Activated effector memory CD4-positive, alpha-beta T cell treated with Interleukin-2 at 50 U/mL for 16 hours (primary cell): ENCODE data around the gene C6orf136.
A peak's percentile ranks its signal among the peaks of the same experiment; 100 is the strongest.

Source experiments
- DNase-seq: peaks from one replicate; pipeline ENCODE4 v3.0.0-alpha.2; 2020

C6orf136 gene, protein sequence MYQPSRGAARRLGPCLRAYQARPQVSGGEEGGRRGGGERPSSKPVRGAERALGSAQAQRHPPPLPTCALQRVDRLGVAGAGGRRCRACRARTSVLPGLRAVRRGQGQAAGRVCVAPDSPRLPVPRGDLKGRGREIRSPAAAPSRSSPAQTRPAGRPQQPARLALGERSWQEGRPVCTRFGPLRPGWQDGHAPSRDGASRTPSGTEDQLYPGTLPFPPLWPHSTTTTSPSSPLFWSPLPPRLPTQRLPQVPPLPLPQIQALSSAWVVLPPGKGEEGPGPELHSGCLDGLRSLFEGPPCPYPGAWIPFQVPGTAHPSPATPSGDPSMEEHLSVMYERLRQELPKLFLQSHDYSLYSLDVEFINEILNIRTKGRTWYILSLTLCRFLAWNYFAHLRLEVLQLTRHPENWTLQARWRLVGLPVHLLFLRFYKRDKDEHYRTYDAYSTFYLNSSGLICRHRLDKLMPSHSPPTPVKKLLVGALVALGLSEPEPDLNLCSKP

DNA sequence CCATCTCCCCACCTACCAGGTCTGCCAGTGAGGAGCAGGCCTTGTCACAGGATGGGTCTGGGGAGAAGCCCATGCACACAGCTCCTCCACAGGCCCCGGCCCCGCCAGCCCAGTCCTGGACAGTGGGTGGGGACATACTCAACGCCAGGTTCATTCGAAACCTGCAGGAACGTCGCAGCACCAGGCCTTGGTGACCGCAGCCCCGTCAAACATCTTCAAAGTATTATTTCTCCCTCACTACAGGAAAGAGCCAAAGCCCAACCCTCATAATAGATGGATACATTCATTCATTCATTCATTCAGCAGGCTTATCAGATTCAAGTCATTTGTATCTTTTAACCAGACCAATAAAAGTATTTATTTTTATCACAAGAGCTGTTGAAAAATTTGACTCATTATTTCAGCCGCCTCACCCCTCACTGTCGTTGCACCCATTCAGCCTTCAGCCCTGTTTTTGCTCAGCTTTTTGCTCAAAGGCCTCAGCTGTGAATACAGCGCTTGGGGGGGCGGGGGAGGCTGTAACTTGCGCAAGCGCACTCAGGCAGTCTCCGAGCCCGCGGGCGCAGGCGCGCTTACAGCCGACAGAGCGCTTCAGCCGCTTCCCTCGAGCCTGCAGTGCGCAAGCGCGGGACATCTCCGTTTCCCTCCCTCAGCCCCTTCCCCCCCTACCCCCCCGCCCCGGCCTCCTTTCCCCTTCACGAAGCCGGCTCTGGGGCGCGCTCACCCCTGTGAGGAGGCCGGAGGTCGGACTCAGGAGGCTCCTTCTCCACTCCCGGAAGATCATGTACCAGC lies at the start of gene C6orf136:
Gene C6orf136, plus strand, starts transcription at position 684 of the 792 bp plus-strand sequence. Its CDS starts 99 bp downstream, at position 783.
- DNase-seq: peak; percentile 90

DNA sequence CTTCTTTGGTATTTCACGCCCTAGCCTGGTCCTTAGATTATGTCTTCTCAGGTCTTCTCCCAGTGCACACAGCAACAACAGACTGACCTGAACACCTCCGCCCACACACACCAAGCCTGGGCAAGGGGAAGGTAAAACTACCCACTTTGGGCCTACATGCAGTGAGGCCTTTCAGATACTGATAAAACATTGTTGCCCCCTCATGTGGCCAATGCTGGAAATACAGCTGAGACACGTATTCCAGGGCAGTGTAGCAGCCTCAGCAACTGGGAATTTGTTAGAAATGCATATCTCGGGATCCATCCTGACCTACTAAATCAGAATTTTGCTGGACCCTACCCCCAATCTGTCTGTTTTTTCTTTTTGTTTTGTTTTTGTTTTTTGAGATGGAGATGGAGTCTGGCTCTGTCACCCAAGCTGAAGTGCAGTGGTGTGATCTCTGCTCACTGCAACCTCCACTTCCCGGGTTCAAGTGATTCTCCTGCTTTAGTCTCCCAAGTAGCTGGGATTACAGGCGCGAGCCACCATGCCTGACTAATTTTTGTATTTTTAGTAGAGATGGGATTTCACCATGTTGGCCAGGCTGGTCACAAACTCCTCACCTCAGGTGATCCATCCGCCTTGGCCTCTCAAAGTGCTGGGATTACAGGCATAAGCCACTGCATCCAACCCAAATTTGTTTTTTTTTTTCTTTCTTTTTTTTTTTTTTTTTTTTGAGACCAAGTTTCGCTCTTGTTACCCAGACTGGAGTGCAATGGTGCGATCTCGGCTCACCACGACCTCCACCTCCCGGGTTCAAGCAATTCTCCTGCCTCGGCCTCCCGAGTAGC lies 49.4 kb upstream of the C6orf136 start:
- peak; percentile 58 for DNase-seq

DNA sequence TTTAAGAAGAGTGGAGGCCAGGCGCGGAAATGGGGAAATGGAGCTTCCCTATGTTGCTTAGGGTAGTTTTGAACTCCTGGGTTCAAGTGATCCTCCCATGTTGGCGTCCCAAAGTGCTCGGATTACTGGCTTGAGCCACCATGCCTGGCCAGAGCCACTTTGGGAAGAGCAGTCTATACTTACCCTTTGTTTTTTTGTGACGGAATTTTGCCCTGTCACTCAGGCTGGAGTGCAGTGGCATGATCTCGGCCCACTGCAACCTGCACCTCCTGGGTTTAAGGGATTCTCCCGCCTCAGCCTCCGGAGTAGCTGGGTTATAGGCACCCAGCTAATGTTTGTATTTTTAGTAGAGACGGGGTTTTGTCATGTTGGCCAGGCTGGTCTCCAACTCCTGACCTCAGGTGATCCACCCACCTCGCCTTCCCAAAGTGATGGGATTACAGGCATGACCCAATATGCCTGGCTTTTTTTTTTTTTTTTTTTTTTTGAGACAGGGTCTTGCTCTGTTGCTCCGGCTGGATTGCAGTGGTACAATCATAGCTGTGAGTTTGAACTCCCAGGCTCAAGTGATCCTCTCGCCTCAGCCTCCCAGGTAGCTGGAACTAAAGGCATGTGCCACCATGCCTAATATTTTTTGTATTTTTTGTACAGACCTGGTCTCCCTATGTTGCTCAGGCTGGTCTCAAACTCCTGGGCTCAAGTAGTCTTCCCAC lies 47.9 kb upstream of the C6orf136 start:
- no peak for DNase-seq

DNA sequence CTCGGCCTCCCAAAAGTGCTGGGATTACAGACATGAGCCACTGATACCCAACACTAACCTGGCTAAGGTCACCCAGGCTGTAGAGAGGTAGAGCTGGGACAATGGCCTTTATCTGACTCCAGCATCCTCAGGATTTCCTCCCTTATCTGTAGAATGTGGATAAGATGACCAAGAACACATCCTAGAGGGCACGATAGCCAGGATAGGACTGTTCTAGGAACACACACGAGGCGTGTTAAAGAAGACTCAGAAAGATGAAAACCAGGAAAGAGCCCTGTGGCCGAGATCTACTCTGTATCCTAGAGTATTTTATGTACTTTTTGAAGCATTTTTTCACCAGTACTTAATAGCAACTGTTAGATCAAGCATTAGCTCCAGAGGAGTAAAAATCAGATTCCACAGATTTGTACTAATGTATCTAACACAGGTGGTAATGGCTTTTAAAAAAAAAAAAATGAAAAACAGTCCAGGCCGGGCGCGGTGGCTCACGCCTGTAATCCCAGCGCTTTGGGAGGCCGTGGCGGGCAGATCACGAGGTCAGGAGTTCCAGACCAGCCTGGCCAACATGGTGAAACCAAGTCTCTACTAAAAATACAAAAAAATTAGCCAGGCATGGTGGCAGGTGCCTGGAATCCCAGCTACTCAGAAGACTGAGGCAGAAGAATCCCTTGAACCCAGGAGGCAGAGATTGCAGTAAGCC lies 47.2 kb upstream of the C6orf136 start:
- DNase-seq: no peak

DNA sequence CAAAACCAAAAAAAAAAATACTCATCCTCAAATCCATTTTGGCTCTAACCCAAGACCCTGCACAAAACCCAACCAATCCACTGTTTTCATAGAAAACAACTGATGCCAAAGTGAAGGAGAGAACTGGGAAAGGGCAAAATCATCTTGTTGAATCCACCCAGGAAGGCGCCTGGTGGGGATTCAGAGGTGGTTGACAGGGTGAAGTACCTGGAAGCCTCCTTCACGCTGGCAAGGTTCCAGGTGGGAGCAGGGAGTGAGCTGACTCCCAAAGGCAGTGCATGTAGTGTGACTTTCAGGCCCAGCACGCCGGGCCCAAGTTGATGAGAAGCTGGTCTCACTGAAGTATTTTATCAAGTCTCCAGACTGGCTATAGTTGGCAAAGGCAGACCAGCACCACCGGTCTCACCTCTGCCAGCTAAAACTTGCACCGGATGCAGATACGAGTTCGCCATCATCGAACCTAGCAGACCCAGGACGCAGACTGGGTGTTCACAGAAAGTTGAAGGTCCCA lies 46.4 kb upstream of the C6orf136 start:
- no peak for DNase-seq

DNA sequence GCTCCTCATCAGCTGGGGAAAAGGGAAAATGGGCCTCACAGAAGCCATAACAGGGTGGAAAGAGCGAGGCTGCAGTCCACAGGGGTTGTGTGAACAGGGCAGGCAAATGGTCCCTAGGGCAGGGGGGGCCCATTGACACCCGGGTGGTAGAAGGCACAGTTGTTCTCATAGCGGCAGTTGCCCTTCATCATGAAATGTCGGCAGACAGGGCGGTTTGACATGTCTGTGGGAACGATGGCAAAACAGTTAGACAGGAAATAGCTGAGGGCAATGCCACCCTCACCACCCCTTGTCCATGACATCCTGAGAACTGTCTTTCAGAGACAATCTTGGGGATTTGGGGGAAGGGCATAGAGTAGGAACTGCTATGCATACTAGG lies 45.5 kb upstream of the C6orf136 start:
- DNase-seq: no peak

DNA sequence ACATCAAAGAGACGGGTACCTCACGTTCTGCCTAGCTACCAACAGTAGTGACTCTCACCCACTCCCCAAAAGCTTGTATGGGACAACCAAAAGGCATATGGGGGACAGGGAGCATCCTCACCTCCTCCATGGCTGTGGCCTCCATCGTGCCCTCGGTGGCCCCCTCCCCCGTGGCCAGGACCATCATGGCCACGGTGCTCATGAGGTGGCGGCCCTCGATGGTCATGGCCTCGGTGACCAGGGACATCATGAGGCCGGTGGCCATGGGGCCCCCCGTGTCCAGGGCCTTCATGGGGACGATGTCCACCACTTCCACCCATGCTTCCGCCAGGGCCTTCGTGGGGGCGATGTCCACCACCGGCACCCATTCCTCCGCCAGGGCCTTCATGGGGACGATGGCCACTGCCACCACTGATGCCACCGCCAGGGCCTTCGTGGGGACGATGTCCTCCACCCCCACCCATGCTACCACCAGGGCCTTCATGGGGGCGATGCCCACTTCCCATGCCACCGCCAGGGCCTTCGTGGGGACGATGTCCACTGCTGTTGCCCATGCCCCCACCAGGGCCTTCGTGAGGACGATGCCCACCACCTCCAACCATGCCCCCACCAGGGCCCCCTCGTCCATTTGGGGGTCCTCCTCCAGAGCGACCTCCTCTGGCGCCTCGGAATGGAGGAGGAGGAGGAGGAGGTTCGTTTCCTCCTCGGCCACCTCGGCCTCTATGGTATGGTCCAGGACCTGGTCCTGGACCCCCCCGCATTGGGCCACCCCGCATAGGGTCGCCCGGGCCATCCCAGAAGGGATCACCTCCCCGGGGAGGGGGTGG lies 44.9 kb upstream of the C6orf136 start:
- no peak for DNase-seq

DNA sequence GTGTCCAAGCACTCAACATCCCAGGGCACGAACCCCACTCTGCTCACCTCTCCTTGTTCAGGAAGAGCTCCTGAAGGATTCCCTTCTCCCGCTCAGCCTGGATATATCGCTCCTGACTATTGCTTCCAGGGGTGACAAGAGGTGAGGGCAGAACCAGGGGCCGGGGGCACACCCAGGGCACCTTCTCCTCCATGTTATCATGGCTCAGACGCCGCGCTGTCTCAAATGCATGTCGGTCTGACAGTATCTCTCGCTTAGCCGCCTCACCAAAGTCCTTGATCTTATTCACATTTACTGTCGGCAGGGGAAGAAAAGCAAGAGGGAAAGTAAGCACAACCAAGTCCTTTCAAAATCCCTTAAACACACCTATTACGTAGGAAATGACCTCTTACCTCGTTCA lies 43.0 kb upstream of the C6orf136 start:
- no peak for DNase-seq

DNA sequence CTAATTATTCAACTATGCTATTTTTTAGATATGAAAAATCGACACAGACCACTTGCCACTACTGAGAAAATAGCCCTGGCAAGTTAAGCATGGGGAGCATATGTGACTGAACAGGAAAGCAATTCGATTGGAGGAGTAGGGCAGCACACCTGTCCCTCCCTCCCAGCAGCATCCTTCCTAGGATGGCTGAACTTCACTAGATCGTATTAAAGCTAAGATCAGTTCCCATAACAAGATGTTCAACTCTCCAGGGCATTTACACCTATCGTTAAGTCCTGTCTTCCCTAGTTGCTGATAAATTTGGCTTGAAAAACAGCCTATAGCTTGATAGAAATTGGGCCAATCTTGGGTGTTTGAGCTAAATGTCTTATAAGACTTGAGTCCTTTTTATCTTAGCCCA lies 36.9 kb upstream of the C6orf136 start:
- no peak for DNase-seq

DNA sequence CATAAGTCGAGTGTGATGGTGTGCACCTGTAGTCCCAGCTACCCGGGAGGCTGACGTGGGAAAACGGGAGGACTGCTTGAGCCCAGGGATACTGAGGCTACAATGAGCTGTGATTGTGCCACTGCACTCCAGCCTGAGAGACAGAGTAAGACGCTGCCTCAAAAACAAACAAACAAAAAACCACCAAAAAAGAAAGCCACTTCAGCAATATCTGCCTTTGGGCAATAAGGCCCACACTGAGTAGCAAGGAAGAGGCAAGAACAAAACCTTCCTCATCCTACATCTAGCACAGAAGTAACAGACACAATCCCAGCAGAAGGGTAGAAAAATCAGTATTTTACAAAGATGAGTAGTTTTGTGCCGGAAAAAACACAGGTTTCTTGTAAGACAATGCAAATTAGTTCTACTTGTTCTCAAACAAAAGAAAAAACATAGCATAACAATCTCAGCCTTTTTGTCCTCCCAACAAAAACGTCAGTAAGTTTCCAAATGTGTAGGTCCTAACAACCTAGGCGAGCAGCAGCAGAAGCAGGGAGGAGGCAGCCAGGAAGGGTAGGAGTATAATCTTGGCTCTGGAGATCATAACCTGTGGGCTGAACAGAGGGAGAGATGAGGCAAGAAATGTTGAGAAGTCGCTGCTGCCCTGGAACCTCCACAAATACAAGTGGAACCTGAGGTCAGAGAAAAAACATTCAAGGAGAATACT lies 35.6 kb upstream of the C6orf136 start:
- DNase-seq: no peak

DNA sequence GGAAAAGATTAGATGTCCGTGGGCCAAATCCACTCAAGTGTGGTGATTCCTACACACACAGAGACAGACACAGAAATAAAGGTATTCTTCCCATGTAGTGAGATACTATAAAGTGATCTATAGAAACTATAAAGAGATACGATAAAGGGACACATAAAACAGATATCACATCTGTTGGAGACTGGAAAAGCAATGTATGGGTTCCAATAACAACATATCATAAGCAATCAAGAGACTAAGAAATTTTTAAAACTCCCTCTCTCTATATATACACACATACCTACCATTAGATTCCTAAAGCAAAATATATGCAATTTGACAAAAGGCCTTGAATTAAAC lies 35.1 kb upstream of the C6orf136 start:
- DNase-seq: no peak

DNA sequence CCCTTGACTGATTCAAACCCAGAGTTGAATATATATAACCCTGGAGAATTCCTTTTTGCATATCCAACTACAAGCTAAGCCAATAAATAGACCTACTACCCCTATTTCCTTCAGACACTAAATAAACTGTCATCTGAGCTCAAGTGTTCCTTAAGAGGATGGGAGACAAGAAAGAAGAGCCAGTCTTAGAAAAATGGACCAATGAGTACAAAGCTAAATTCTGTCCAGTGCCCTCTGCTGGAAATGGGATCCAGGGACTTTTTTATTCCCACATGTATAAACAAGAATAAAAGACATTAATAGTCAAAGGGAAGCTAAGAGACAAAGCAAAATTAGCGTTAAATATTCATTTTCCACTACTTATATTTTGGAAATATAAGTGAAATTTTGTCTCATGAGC lies 34.7 kb upstream of the C6orf136 start:
- no peak for DNase-seq

DNA sequence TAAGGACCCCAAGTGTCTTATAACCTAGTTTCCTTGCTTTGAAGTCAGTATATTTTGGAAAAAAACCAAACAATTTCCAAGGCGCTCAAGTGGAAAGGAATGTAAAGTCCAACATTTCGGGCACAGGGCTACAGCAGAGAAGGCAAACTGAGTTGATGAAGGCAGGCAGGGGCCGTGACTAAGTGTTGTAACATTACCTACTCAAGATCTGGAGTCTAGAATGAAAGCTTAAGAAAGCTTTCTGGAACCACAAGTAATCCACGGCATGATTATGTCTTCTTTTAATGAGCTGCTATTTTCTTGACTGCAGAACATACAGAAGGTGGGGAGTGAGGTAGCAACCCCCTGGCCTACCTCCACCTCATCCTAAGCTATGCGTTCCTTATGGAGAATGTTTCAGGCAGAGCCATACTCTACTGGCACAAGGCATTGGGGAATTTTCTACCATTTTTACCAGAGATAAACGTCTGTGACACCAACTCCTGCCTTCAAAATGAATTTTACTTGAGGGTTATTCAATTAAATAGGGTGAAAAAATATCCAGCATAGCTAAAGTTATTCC lies 34.2 kb upstream of the C6orf136 start:
- no peak for DNase-seq

DNA sequence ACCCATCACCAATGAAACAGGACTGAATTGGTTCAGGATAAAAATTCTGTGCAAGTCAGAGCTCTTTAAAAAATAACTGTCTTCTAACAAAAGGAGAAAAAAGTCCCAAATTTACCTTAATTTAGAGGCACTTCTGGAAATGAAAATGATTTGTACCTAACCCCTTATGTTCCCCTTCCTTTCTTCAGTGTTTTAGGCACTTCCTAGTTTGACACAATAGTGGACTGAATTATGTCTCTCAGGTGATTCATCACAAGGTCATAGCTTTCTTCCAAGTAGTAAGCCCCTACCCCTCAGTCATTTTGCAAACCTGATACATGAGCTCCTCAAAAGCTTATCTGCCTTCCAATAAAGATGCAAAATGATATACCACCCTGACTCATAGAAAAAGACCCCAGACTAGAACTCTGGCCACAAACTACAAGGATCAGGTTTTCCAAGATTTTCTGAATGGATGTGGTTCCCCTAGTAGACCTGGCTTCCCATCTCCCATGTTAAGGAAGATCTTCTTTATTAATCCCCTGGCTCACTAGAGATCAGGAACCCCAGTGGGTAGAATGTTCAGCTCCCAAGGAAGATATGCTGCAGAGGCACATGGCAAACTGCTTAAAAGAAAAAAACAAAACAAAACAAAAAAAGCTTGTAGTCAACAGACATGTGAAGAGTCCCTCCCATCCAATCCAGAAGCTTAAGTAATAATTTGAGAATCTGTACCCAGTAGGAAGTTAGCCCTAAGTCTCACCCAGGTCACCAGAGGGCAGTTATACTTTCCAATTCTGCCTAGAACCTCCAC lies 33.5 kb upstream of the C6orf136 start:
- no peak for DNase-seq

DNA sequence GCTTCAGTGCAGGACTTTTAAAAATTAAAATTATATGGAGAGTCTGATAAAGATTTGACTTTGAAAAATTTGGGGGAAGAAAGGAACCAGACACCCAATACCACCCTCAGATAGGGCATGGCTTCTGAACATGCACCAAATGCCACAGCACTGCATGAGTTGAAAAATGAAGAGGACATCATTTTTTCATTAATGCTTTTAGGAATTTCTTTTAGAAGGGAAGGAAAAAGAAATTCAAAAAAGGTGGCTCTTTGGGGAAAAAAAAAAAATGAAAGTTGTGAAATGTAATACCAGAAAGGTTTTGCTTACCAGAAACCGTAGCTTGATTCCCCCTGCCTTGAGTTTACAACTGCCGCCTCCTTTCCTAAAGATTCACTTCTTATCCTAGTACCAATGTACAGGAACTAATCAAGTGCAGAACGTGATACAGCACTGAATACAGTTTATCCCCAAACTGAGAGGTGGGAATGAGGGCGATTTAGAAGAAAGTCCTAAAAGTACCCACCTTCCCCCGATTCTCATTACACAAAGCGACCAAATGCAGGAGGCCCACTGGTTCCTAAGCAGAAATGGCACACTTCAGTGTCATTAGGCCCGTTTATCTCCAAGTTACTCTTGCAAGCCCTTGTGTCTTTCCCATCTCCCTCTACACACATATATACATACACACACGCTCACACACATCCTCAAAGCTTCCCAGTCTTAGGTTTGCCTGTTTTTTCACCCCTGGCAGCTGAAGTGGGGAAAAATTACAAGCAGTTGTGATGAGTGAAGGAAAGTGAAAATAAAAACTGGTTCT lies 32.7 kb upstream of the C6orf136 start:
- DNase-seq: no peak

DNA sequence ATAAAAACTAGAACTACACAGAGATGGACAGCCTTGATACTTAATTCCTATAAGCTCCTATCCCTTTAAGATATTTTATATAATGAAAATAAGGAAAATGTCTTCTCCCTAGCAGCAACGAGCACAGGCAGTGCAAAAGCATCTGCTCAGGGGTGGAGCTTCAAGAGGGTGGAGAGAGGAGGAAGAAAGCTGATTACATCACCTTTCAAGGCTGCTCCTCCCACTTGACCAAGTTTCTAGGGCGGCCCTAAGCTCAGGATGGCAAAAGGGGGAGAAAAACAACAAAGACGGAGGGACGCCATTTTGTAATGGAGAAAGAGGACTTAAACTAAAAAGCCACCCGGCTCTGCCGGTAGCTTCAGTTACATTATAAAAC lies 32.1 kb upstream of the C6orf136 start:
- peak; percentile 79 for DNase-seq

DNA sequence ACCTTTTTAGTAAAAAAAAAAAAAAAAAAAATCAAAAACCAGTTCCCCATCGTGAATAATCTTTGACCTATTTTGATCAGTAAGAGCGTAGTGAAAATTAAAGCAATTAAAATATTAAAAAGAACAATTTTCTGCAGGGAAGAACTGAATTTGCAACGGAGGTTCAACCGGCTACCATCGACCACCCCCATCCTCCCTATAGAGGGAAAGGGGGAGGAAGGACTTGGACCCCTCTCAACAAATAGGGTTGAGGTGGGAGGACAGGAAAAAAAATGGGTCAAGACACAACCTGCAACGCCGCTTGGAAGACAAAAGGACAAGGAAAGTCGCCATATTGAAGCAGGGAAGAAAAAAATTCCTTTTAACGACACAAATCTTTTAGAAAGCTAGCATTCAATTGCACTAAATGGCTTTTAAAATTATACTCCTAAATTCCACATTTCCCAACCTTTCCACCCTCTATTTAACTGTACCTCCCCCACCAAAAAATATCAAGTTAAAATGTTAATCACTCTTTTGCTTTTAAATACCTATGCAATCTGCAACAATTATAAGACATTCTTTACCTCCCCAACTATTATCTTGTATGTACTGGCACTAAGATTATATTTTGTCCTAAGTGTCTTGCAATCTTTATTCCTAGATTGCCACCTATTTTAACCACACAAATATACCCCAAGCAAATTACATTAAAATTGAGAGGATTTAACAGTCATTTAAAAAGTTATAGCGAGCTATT lies 31.5 kb upstream of the C6orf136 start:
- DNase-seq: peak; percentile 30
